Liver (tissue), 9 donors: ENCODE data around the gene DNAJC11. TPM values are rescaled to one million over a fixed set of nuclear protein-coding genes. Genes with fewer than 3 reads are reported as not detected.

Source experiments
- DNase-seq: peaks from one replicate; pipeline ENCODE4 v3.0.0-alpha.2; 2017; ENCODE audit warnings: low spot score
- H3K27ac ChIP-seq, 2 donors: one replicate each; pipeline ENCODE4 v1.7.0; 2013; ENCODE audit warnings: inconsistent platforms in 2 of 2, low read length in 2 of 2, control low read depth in 1 of 2, low read depth in 1 of 2, mild to moderate bottlenecking in 1 of 2
- H3K27me3 ChIP-seq, 4 donors: one replicate each; pipeline versions ENCODE4 v1.6.1 to v1.7.0; 2013; ENCODE audit warnings: low read length in 3 of 4, inconsistent platforms in 1 of 4, mild to moderate bottlenecking in 1 of 4, moderate library complexity in 1 of 4; ENCODE audit not compliant: control insufficient read depth in 4 of 4, insufficient read depth in 4 of 4
- H3K36me3 ChIP-seq, 4 donors: one replicate each; pipeline versions ENCODE4 v1.6.1 to v1.7.0; 2013; ENCODE audit warnings: low read length in 3 of 4, mild to moderate bottlenecking in 3 of 4, low read depth in 1 of 4, moderate library complexity in 1 of 4; ENCODE audit not compliant: control insufficient read depth in 4 of 4, insufficient read depth in 3 of 4
- H3K4me1 ChIP-seq, 4 donors: one replicate each; pipeline versions ENCODE4 v1.6.1 to v1.7.0; 2013; ENCODE audit warnings: low read length in 3 of 4, mild to moderate bottlenecking in 3 of 4, moderate library complexity in 1 of 4; ENCODE audit not compliant: control insufficient read depth in 4 of 4, insufficient read depth in 4 of 4
- H3K4me3 ChIP-seq, 3 donors: one replicate each; pipeline versions ENCODE4 v1.6.1 to v1.7.0; 2013; ENCODE audit warnings: low read length in 3 of 3, control low read depth in 1 of 3, low read depth in 1 of 3, mild to moderate bottlenecking in 1 of 3
- H3K9ac ChIP-seq, 2 donors: one replicate each; pipeline ENCODE4 v1.7.0; 2013; ENCODE audit warnings: low read length in 2 of 2, mild to moderate bottlenecking in 2 of 2, moderate library complexity in 2 of 2, control low read depth in 1 of 2, low read depth in 1 of 2
- H3K9me3 ChIP-seq, 4 donors: one replicate each; pipeline versions ENCODE4 v1.6.1 to v1.7.0; 2013; ENCODE audit warnings: low read length in 3 of 4; ENCODE audit not compliant: control insufficient read depth in 4 of 4
- EGR1 ChIP-seq, 2 donors: IDR thresholded peaks; 2 replicates each; pipeline ENCODE4 v1.6.1; 2016 to 2018; ENCODE audit warnings: antibody characterized with exemption in 2 of 2, low read depth in 2 of 2
- FOXA1 ChIP-seq: IDR thresholded peaks from 2 replicates; pipeline ENCODE4 v1.6.1; 2016; ENCODE audit warnings: antibody characterized with exemption
- FOXA2 ChIP-seq: IDR thresholded peaks from 2 replicates; pipeline ENCODE4 v1.6.1; 2016; ENCODE audit warnings: antibody characterized with exemption
- GABPA ChIP-seq, 2 donors: IDR thresholded peaks in 1 of 2; conservative IDR thresholded peaks in 1 of 2; 2 replicates each; pipeline ENCODE4 v1.6.1; 2016; ENCODE audit warnings: antibody characterized with exemption in 2 of 2, mild to moderate bottlenecking in 1 of 2, moderate library complexity in 1 of 2
- HNF4A ChIP-seq, 2 donors: conservative IDR thresholded peaks; 2 replicates each; pipeline ENCODE4 v1.6.1; 2016; ENCODE audit warnings: antibody characterized with exemption in 2 of 2, mild to moderate bottlenecking in 2 of 2
- HNF4G ChIP-seq: IDR thresholded peaks from 2 replicates; pipeline ENCODE4 v1.6.1; 2016; ENCODE audit warnings: antibody characterized with exemption
- JUND ChIP-seq, 2 donors: IDR thresholded peaks; 2 replicates each; pipeline ENCODE4 v1.6.1; 2016; ENCODE audit warnings: antibody characterized with exemption in 2 of 2
- NR2F2 ChIP-seq: IDR thresholded peaks from 2 replicates; pipeline ENCODE4 v1.6.1; 2016; ENCODE audit warnings: antibody characterized with exemption
- RAD21 ChIP-seq, 2 donors: IDR thresholded peaks; 2 replicates each; pipeline ENCODE4 v1.6.1; 2016; ENCODE audit warnings: antibody characterized with exemption in 2 of 2, mild to moderate bottlenecking in 2 of 2
- RXRA ChIP-seq, 2 donors: IDR thresholded peaks; 2 replicates each; pipeline ENCODE4 v1.6.1; 2017 to 2018; ENCODE audit warnings: antibody characterized with exemption in 2 of 2, mild to moderate bottlenecking in 1 of 2
- SP1 ChIP-seq: IDR thresholded peaks from 2 replicates; pipeline ENCODE4 v1.6.1; 2018; ENCODE audit warnings: antibody characterized with exemption, mild to moderate bottlenecking
- TAF1 ChIP-seq: conservative IDR thresholded peaks from 2 replicates; pipeline ENCODE4 v1.6.1; 2016; ENCODE audit warnings: antibody characterized with exemption, mild to moderate bottlenecking
- YY1 ChIP-seq: IDR thresholded peaks from 2 replicates; pipeline ENCODE4 v1.6.1; 2016; ENCODE audit warnings: antibody characterized with exemption, mild to moderate bottlenecking
- WGBS: extraction: QIAGEN DNeasy Blood & Tissue Kit; methylation state at CpG from one replicate; pipeline ENCODE4 v1.1.7; 2013; 5-methylcytosine and 5-hydroxymethylcytosine counted together
- polyA plus RNA-seq, 2 donors: library from polyadenylated mRNA; stranded (reverse) in 1 of 2; unstranded in 1 of 2; fragments of 200-250 nt in 1 of 2; fragments of >200 nt in 1 of 2; fragmentation: Nextera tagmentation in 1 of 2; extraction: Ambion mirVana in 1 of 2; gene quantifications; one replicate each; pipeline versions ENCODE4 v1.2.1 to v1.2.3, GENCODE V29; 2013 to 2015
- total RNA-seq, 2 donors: library from RNA; depleted of rRNA; stranded (reverse); fragments of >200 nt; gene quantifications; one replicate each; pipeline ENCODE4 v1.2.3, GENCODE V29; 2014
- TF ChIP-seq, protein P1 (sequence below): IDR thresholded peaks from 2 replicates; pipeline ENCODE4 v1.6.1; 2016; ENCODE audit warnings: antibody characterized with exemption, mild to moderate bottlenecking
- TF ChIP-seq, protein P2 (sequence below): IDR thresholded peaks from 2 replicates; pipeline ENCODE4 v1.6.1; 2016; ENCODE audit warnings: antibody characterized with exemption
- TF ChIP-seq, protein P3 (sequence below): fragments of 150-350 bp; IDR thresholded peaks from 2 replicates; pipeline ENCODE4 v1.5.1; 2017; ENCODE audit warnings: improper control_type of control experiment, low read depth, low read length; ENCODE audit not compliant: missing input control
- TF ChIP-seq, protein P4 (sequence below): IDR thresholded peaks from 2 replicates; pipeline ENCODE4 v1.6.1; 2016; ENCODE audit warnings: antibody characterized with exemption
- TF ChIP-seq, protein P5 (sequence below): IDR thresholded peaks from 2 replicates; pipeline ENCODE4 v1.6.1; 2016; ENCODE audit warnings: antibody characterized with exemption
- donor health status: healthy.
- donor health status: healthy.
- donor health status: healthy.
- donor health status: healthy.
- donor health status: healthy.

DNAJC11 gene
- total and polyA plus RNA-seq, 4 donors, result 16.5 to 36.1 (median 23.8) TPM

DNA sequence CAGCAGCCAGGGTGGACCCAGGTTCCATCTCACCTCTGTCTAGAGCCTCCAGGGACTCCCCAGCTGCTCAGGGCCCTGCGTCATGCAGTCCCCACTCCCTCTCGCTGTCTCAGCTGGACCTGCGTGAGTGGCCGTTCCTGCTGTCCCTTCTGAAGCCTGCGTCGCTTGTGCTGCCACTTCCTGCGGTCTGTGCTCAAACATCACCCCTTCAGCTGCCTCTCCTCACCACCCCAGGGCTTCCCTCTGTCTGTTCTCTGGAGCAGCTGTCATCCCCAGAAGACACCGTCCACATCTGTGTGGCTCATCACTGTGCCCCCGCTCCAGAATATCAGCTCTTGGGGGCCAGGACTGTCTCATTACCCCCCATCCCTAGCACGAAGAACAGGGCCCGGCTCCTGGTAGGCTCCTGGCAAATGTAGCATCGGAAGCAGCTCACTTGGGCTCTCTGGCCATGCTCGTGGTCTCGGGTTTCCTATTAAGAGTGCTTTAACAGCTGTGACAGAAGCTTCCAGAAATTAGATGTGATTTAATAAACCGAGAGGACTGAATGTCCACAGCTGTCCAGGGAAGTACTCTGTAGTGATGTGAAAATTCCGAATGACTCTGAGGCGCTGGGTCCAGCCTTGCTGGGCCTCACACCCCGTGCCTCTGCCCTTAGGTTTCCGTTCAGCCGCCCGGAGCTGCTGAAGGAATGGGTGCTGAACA, 73.6 kb downstream of the DNAJC11 start:
- no peaks in the 10 kb centered on the region for H3K27me3 ChIP-seq
- no peaks in the 10 kb centered on the region for H3K9me3 ChIP-seq
- no peak overlapping the region for H3K27ac ChIP-seq
- no peak overlapping the region for H3K4me3 ChIP-seq
- peaks cover under 1 to 34% (median 22%) of the 10 kb centered on the region in 4 donors for H3K4me1 ChIP-seq
- H3K36me3 ChIP-seq, result peaks cover 0 to 30% (median 15%) of the 10 kb centered on the region in 4 donors
- DNase-seq, result no peak
- H3K9ac ChIP-seq, result no peak overlapping the region
- 94% methylated on average over 21 of the region's 21 CpGs for WGBS
- TF ChIP-seq RAD21 (IDR thresholded peaks at IDR 0.05) (no peak), TAF1 (no peak), JUND (IDR thresholded peaks at IDR 0.05) (no peak), FOXA1 (no peak), SP1 (no peak), HNF4G (no peak), NR2F2 (no peak), FOXA2 (no peak), GABPA (IDR thresholded peaks at IDR 0.05 in 1 of 2, conservative IDR thresholded peaks at IDR 0.05 in 1 of 2) (no peak), RXRA (IDR thresholded peaks at IDR 0.05) (no peak), YY1 (no peak), EGR1 (IDR thresholded peaks at IDR 0.05; ENCODE audit: low read depth in 2 of 2) (no peak), HNF4A (conservative IDR thresholded peaks at IDR 0.05) (no peak)
- TF ChIP-seq, protein P1, sequence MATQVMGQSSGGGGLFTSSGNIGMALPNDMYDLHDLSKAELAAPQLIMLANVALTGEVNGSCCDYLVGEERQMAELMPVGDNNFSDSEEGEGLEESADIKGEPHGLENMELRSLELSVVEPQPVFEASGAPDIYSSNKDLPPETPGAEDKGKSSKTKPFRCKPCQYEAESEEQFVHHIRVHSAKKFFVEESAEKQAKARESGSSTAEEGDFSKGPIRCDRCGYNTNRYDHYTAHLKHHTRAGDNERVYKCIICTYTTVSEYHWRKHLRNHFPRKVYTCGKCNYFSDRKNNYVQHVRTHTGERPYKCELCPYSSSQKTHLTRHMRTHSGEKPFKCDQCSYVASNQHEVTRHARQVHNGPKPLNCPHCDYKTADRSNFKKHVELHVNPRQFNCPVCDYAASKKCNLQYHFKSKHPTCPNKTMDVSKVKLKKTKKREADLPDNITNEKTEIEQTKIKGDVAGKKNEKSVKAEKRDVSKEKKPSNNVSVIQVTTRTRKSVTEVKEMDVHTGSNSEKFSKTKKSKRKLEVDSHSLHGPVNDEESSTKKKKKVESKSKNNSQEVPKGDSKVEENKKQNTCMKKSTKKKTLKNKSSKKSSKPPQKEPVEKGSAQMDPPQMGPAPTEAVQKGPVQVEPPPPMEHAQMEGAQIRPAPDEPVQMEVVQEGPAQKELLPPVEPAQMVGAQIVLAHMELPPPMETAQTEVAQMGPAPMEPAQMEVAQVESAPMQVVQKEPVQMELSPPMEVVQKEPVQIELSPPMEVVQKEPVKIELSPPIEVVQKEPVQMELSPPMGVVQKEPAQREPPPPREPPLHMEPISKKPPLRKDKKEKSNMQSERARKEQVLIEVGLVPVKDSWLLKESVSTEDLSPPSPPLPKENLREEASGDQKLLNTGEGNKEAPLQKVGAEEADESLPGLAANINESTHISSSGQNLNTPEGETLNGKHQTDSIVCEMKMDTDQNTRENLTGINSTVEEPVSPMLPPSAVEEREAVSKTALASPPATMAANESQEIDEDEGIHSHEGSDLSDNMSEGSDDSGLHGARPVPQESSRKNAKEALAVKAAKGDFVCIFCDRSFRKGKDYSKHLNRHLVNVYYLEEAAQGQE, result no peak
- TF ChIP-seq, protein P2, sequence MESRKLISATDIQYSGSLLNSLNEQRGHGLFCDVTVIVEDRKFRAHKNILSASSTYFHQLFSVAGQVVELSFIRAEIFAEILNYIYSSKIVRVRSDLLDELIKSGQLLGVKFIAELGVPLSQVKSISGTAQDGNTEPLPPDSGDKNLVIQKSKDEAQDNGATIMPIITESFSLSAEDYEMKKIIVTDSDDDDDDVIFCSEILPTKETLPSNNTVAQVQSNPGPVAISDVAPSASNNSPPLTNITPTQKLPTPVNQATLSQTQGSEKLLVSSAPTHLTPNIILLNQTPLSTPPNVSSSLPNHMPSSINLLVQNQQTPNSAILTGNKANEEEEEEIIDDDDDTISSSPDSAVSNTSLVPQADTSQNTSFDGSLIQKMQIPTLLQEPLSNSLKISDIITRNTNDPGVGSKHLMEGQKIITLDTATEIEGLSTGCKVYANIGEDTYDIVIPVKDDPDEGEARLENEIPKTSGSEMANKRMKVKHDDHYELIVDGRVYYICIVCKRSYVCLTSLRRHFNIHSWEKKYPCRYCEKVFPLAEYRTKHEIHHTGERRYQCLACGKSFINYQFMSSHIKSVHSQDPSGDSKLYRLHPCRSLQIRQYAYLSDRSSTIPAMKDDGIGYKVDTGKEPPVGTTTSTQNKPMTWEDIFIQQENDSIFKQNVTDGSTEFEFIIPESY, result no peak
- TF ChIP-seq, protein P3, sequence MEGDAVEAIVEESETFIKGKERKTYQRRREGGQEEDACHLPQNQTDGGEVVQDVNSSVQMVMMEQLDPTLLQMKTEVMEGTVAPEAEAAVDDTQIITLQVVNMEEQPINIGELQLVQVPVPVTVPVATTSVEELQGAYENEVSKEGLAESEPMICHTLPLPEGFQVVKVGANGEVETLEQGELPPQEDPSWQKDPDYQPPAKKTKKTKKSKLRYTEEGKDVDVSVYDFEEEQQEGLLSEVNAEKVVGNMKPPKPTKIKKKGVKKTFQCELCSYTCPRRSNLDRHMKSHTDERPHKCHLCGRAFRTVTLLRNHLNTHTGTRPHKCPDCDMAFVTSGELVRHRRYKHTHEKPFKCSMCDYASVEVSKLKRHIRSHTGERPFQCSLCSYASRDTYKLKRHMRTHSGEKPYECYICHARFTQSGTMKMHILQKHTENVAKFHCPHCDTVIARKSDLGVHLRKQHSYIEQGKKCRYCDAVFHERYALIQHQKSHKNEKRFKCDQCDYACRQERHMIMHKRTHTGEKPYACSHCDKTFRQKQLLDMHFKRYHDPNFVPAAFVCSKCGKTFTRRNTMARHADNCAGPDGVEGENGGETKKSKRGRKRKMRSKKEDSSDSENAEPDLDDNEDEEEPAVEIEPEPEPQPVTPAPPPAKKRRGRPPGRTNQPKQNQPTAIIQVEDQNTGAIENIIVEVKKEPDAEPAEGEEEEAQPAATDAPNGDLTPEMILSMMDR, result no peak
- TF ChIP-seq, protein P4, sequence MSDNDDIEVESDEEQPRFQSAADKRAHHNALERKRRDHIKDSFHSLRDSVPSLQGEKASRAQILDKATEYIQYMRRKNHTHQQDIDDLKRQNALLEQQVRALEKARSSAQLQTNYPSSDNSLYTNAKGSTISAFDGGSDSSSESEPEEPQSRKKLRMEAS, result no peak
- TF ChIP-seq, protein P5, sequence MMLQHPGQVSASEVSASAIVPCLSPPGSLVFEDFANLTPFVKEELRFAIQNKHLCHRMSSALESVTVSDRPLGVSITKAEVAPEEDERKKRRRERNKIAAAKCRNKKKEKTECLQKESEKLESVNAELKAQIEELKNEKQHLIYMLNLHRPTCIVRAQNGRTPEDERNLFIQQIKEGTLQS, result no peak
